HG02852 (cell line): ENCODE data around the gene FAM13B.
"Not testable (repeated sequence)": the region's sequence is repeated elsewhere in the genome, so short reads cannot be mapped to it uniquely, and the experiment has no call there.

Experiments
- ATAC-seq: cut with Tn5 transposase; IDR thresholded peaks from one replicate; pipeline ENCODE4 v1.9.1; 2021; ENCODE audit warnings: mild to moderate bottlenecking, moderate library complexity; ENCODE audit not compliant: unreplicated experiment

Gene FAM13B

DNA sequence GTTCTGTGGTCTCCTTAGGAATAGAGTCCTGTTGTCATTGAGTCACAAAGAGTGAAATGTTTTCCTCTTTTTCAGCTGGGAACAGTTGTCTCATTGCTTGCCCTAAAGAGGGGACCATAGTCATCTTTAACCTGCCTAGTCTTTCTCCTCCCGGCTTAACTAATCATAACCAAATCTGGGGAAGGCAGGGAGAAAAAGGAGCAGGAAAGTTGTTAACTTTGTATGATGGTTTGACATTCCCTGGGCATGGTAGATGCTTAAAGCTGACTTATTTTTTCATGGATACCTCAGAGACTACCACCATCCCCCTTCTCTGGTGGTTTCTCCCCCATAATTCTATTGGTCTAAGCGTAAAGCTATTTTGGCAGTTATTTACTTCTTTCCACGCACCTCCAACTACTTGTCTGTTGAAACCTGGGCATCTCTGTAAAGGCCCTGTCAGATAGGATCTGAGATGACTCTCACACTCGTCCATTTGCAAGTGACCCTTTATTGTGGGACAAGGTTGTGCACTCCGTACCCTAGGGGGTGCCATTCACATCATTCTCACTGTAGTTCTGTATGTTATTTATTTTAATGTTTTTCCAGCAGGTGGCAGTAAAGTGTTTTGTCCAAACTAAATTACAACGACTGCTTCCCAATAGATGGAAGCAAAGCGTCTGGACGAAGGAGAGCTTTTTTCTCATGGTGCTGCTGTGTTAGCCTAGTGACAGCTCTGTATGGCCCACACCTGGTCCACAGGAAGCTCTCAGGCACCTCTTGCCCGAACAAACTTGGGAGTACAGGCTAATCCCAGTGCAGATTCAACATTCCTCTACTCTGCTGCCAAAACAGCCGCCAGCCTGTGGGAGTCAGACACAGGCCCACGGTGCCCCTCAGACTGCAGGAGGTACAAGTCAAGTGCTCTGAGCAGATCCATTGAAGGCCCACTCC is 3.0 kb upstream of the FAM13B start:
- no peak for ATAC-seq

DNA sequence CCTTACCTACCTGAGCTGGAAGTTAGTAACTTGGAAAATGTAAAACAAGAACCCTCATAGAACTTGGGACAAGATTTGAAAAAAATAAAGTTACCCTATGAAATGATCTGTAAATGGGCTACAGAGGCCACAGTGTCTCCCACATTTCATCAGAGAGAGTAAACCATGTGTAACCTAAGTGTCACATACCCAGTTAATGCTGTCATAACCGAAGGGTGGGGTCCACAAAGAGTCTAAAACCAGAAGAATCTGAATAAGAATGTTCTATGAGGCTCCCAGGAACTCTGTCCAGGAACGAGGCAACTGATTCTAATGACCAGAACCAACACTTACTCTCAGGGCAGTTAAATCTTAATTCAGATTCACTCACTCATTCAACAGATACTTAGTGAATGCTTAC is 1.0 kb upstream of the FAM13B start:
- no peak for ATAC-seq

DNA sequence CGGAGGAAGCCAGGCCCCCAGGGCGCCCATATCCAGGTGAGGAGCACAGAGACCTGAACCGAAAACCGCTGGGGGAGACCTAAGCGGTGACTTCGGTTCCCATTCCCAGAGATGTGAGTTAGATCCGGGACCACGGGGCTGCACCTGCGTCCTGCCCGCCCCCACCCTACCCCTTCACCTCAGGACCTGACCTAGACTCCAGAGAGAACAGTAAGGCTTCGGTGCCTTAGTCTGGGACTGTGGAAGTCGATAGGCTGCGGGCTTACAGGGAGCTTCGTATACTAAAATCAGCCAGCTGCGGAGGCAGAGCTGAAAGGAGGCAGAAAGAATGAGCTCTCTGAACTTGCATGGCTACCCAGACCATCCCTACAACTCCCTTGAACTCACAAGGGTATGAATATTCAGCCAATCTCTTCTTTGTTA is 518 bp upstream of the FAM13B start:
- ATAC-seq: peak; percentile 1

DNA sequence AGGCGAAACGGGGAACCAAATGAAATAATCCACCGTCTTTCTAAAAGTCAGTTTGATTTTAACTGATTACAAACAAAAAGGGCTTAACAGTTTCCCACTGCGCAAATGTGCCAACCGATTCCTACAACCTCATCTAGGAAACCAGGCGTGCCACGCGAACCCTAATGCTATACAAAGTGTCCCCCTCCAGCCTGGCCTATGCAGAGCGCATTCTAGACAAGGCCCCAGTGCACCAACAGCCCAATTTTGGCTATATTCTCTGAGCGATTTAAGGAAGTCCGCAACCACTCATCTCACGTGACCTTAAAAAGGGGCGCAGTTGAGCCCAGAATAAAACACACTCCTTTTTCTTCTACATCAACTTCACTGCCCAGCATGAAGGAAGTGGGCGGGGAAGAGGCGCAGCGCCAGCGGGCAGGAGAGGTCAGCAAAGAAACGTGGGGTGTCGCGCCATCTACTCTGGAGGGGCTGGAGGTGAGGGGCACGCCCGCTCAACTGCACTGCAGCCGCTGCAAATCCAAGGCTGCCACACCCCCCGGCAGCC is 779 bp downstream of the FAM13B start:
- peak; percentile 41 for ATAC-seq

DNA sequence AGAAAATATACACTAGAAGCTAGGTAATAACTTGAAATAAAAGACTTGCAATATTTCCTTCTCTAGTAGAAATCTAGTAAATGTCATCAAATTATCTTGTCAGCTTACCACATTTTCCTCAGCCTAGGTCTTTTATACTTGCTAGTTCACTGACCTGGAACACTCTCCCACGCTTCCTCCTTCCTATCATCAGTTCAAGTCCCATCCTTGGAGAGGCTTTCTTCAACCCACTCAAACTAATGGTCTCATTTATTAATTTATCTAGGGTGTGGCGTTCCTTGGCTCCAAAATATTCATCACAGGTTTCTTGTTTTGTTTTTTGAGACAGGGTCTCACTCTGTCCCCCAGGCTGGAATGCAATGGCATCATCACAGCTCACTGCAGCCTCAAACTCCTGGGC is 2.9 kb downstream of the FAM13B start:
- ATAC-seq: no peak

DNA sequence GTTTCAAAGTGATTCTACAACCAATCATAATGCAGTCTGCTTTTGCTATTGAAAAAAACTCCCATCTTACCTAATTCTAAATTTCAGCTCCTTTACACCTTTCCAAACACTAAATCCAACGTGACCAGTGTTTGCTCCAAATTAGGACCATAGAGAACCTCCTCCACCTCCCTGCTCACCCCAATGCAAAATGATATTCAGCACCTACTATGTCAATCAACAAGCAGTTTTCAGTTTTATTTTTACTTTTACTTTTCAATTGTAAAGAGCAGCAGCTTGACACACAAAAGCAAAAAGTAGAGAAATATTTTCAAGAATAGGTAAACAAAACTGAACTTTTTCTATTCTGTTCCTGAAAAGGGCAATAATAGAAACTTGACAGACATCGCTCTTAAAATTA is 3.4 kb downstream of the FAM13B start:
- ATAC-seq: no peak

DNA sequence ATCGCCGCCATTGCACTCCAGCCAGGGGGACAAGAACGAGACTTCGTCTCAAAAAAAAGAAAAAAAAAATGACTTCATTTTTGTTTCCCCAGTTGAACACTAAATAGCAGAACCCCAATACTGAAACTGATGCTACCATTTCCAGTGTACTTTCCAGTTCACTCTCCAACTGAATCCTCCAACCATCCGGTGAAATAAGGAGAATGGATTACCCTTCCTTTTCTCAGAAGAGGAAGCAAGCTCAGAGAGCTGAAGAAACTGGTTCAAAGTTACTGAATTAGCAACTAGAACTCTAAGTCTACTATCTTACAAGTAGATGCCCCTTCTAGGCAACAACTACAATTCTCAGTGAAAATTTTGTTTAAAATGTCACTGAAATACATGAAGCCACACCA is 3.9 kb downstream of the FAM13B start:
- no peak for ATAC-seq

DNA sequence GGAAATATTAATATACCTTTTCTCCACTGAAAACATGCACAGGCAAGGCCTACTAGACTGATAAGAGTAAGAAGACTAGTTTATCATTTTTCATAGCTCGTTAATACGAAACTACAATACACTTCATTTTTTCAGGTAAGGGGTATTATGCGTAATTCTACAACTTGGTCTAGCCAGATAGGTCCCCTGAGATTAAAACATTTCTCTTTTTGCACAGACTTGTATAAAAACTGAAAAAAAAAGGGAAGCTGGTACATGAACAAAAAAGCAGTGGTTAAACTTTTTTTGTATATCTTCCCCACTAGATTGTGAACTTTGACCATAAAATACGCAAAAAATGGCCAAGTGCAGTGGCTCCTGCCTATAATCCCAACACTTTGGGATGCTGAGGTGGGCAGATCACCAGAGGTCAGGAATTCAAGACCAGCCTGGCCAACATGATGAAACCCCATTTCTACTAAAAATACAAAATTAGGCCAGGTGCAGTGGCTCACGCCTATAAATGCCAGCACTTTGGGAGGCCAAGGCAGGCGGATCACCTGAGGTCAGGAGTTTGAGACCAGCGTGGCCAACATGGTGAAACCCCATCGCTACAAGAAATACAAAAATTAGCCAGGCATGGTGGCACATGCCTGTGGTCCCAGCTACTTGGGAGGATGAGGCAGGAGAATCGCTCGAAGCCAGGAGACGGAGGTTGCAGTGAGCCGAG is 4.5 kb downstream of the FAM13B start:
- not testable (repeated sequence) for ATAC-seq

DNA sequence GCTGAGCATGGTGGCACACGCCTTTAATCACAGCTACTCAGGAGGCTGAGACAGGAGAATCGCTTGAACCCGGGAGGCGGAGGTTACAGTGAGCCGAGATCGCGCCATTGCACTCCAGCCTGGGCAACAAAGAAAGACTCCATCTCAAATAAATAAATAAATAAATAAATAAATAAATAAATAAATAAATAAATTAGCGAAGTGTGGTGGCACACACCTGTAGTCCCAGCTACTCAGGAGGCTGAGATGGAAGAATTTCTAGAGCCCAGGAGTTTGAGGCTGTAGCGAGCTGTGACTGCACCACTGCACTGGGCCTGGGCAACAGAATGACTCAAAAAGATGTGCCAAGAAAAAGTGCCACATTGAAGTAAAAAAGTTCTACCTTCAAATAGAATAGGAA is 6.1 kb downstream of the FAM13B start:
- ATAC-seq: not testable (repeated sequence)

DNA sequence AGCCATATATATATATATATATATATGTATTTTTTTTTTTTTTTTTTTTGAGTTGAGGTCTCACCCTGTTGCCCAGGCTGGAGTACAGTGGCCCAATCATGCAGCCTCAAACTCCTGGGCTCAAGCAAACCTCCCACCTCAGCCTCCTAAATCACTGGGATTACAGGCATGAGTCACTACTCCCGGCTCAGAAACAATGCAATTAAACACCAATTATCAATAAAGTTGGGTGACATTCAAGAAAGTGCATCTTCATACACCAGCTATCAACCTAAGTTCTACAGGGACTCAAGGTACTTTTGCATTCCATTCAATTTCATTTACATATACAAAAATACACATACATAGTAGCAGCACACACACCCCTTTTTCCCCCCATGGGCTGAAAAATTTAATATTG is 7.6 kb downstream of the FAM13B start:
- ATAC-seq: no peak

DNA sequence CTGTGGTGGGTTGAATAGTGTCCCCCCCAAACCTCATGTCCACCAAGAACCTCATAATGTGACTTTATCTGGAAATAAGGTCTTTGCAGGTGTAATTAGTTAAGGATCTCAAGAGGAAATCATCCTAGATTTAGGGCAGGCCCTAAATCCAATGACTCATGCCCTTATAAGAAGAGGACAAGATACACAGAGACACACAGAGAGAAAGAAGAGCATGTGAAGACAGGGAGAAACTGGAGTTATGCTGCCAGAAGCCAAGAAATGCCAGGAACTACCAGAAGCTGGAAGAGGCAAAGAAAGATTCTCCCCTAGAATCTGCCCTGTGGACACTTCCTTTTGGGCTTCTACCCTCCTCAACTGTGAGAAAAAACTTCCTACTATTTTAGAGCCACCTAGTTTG is 8.8 kb downstream of the FAM13B start:
- ATAC-seq: no peak

DNA sequence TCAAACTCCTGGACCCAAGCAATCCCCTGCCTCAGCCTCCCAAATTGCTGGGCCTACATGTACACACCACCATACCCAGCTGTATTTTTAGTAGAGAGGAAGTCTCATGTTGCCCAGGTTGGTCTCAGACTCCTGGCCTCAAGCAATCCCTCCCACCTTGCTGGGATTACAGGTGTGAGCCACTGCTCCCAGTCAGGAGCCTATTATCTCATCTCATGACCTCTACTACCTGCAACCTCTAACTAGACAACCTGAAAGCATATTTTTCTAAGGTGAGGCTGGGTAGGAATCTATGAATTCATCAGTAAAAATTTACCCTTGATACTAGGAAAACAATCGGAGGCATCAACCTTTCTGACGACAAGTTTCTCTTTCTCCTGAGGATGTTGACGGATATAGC is 10.0 kb downstream of the FAM13B start:
- no peak for ATAC-seq

DNA sequence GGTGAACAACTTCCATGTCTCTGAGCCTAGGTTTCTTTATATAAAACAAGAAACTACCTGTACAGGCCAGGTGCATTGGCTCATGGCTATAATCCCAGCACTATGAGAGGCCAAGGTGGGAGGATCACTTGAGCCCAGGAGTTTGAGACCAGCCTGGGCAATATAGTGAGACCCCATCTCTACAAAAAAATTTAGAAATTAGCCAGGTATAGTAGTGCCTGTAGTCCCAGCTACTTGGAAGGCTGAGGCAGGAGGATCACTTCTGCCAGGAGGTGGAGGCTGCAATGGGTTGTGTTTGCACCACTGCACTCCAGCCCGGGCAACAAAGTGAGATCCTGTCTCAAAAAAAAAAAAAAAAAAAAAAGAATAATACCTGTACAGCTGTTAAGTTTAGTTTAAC is 11.1 kb downstream of the FAM13B start:
- ATAC-seq: no peak

DNA sequence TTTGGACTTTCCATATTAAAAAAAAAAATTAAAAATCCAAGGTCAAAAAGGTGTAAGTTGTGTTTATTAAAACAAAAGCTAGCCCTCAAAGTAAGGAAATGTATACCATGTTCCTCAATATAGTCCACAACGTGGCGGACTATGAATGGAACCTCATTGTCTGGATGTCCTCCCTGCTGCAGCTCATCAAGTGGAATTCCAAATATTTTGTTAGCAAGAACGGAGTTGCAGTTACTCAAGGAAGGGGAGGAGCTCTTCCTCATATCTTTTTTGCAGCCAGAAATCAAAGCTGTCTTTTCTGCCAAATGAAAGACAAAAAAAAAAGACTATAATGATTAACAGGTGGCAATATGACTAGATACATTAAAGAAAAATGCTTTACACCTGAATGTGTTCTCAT is 14.0 kb downstream of the FAM13B start:
- no peak for ATAC-seq

DNA sequence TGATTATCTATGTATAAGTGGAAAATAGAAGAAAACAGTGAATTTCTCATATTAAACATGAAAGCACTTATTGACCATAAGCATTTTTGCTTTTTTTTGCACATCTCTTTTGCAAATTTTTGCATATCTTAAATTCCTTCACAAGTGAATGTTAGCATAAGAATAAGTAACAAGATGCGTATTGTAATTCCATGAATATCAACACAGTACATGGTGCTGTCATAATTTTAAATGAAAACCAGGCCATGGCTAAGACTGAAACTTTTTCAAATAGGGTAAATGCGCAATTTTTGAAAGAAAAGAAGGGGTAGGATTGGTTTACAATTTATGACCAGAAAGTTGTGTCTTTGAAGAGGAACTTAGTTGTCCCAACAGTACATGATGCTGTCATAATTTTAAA is 17.0 kb downstream of the FAM13B start:
- ATAC-seq: no peak

DNA sequence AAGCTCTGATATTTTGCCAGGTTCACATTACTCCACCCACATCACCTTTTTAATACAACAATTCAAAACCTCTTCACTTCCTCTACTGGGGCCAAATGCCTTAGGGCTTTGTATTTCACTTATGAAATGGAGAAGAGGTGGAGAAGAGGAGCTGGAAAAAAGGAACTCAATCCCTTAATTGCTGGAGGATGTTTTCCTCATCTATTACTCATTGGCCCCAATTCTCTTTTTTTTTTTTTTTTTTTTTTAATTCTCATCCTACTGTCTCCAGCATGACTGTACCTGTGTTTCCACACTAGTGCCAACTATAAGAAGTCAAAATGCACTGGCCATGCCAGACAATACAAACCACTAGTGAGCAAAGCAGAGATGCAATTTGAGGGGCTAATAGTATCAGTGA is 20.9 kb downstream of the FAM13B start:
- ATAC-seq: no peak

DNA sequence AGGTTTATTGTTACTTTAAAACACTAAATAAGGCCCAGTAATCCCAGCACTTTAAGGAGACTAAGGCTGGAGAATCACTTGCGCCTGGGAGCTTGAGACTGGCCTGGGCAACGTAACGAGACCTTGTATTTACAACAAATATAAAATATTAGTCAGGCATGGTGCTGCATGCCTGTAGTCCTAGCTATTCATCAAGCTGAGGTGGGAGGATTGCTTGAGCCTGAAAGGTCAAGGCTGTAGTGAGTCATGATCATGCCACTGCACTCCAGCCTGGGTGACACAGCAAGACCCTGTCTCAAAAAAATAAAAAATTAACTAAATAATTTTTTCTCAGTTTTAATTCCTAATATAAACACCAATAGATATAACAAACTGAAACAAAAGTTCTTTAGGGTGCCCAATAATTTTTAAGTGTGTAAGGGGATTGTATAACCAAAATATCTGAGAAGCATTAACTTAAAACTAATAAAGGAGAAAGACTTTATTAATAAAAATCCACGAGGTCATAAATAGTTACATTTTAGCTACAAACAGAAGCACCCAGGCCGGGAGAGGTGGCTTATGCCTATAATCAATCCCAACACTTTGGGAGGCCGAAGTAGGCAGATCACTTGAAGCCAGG is 32.7 kb downstream of the FAM13B start:
- ATAC-seq: no peak

DNA sequence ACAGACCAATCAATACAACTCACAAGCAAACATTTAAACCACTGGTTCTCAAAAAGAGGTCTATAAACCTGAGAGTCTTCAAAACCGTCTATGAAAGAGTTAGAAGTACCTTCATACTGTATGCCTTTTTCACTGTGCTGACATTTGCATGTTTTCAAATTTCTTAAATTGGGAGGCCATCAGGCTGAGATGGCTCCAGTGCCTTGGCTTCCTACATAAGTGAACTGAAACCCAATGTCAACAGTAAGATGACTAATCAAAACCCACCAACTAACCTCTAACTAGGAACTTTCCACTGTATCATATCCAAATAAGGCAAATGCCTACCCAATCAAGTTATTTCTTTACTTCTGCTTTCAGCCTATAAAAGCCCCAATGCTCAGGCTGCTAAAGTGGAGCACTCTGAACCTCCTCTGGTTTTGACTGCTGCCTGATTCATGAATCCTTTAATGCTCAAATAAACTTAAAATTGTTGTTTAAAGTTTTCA is 35.1 kb downstream of the FAM13B start:
- ATAC-seq: peak; percentile 67

DNA sequence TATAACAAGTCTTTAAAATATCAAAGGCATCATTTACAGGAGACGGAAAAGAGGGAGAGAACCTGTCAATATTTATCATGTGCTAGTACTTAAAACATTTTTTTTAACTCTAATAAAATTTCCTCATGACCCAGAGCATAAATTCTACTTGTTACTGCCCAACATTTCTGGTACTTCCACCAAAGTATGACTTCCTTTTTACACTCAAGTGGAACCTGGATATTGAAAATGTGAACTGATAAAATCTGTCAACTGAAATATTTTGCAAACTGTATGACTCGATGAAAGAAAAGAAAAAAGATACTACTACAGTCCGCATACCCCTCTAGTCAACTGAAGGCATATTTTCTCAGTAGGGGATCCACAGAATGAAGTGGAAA is 37.1 kb downstream of the FAM13B start:
- no peak for ATAC-seq

DNA sequence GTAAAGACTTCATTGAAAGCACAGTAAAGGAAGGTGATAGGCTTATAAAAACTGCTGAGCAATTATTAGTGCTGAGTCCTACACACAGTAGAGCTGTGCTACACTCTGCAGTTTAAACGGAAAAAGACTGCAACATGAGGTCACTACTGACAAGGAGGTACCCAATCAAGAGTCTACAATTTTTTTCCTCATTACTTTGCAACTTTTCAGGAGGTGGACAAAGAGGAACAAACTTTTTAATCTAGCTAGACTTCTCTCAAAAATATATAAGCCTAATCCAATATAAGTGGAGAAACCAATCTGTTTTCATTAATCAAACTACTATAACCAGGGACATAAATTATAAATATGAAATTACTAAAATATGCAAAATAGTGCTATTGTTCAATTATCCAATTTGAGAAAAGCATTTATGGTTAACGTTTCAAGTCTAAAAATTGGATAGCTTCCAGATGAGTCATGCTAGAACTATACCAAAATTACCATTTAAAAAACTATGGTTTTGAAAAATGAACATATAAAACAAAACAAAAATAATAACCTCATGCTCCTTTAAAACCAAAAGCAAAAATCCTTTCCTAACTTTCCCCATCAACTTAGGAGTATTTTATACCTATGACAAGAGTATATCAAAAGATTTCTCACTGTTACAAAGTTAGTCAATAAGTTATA is 37.7 kb downstream of the FAM13B start:
- no peak for ATAC-seq

DNA sequence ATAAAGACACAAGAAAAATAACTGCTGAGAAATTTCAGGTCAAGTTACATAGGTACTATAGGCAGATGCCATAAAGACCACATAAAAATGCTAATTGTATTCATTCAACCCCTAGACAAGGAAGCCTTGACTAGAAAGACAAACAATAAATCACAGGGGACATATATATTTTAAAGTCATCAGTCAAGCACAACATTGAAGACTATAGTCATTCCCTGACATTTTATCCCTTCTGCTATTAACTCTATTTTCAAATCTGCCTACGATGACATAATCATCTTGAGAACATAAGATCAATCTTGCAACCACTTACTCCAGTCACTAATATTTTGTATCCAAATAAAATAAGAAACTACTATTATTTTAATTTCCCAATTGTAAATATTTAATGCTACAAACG is 38.3 kb downstream of the FAM13B start:
- ATAC-seq: no peak
